Amygdala (tissue), 56 donors: ENCODE data around the gene SIGLEC12.
"Not testable (repeated sequence)": the region's sequence is repeated elsewhere in the genome, so short reads cannot be mapped to it uniquely, and the experiment has no call there.

Experiments
- DNase-seq, 56 donors: peaks; one replicate each; lab custom pipeline; 2025; lab: John Stamatoyannopoulos, UW

SIGLEC12 gene

DNA sequence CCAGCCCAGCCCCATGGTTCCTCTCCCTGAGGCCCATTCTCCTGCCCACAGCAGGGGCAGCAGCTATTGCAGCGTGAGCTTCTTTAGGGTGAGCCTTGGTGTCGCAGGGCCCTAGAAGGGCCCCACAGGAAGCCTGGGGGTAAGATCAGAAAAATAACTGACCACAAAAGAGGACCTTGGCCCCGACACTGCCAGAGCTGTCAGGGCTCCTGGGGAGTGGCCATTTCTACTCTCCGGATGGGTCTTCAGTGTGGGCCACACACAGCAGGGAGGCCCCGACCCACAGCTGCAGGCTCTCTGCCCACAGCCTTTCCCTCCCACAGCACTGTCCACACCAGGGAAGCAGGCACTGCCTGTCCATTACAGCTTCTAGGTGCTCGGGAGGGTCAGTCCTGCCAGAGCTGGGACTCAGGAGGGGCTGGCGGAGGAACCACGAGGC is 39.9 kb downstream of the SIGLEC12 start:
- DNase-seq, result peak in 12 of 56 donors; percentile 15 to 53 (median 23)

DNA sequence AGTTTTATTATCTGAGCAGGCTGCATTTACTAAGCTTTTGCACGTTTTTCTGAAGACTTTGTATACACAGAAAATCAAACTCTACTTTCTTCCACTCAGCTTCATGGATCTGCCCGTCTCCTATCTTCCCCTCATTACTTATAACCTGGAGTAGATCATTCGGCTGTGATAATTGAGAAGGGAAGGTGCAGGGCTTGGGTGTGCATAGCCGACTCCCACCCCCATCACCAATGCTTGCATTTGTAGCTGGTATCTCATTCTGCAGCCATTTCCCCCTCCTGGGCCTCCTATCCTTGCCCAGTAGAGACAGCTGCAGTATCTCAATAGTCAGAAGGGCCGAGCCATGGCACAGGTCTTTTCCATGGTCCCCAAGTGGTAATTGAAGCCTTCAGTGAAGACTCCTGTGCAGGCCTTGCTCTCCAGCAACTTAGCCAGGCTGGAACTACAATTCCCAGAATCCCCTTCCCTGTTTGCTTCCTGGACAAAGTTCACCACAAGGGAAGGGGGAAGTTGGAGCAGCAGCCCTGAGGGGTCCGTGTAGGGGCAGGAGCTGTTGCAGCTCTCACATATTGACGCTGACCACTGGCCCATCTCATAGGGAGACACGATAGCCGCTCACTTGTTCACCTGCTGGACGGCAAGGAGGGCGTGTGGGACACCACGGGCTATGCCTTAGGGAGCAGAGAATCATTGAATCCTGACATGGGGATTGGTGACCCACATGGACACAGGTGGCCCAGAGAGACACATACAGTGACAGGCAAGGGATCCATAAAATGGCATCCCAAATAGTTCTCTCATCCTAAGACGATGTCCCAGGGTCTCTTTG is 41.2 kb downstream of the SIGLEC12 start:
- no peak for DNase-seq

DNA sequence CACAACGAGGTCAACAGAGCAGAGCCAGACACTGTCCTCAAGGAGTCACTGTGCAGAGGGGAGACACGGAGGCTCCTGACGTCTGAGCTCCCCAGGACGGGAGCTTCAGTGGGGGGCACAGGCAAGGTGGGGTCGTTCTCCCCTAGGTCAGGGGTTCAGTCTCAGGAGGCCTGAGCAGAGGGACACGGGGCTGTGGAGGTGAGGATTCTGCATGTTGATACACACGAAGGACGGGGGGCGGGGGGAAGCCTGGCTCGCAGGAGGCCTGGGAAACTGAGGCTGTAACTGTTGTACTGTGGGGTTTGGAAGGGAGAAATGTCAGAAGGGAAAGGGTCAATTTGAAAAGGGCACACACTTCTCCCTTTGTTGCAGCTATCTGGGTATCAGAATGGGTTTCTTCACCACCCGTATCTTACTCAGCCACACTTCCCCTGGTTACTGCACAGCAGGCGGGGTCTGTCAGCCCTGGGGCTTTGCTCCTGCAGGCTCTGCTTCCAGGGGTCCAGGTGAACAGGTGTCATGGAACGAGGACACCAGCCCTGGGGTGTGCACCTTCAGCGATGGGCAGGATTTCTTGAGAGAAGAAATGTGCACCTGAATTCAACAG is 42.6 kb downstream of the SIGLEC12 start:
- DNase-seq, result no peak

DNA sequence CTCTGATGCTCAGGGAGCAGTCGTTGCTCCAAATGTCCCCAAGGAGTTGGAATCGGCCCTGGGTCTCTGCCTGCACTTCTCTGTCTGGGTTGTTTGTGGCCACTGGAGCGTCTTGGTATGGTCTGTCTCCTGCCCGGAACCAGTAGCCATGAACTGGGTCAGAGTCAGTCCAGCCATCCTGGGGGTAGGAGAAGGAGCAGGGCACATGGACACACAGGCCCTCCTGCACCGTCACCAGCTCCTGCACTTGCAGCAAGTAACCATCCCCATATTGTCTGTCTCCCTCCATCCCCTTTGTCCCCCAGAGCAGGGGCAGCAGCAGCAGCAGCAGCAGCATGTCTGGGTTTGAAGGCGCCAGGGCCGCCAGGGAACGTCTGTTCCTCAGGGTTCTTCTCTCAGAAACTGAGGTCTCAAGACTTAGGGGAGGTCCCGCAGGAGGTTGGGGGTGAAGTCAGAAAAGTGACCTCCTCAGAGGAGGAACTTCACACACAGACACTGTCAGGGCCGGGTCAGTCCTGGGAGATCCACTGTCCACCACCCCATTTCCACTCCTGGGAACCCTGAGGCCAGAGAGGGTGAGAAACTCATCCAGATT is 43.5 kb downstream of the SIGLEC12 start, which contains the start of gene SIGLEC8:
SIGLEC8 (minus strand) TSS at position 404 of the 595 bp plus-strand sequence; CDS start at position 337, 67 bp downstream.
- no peak for DNase-seq

DNA sequence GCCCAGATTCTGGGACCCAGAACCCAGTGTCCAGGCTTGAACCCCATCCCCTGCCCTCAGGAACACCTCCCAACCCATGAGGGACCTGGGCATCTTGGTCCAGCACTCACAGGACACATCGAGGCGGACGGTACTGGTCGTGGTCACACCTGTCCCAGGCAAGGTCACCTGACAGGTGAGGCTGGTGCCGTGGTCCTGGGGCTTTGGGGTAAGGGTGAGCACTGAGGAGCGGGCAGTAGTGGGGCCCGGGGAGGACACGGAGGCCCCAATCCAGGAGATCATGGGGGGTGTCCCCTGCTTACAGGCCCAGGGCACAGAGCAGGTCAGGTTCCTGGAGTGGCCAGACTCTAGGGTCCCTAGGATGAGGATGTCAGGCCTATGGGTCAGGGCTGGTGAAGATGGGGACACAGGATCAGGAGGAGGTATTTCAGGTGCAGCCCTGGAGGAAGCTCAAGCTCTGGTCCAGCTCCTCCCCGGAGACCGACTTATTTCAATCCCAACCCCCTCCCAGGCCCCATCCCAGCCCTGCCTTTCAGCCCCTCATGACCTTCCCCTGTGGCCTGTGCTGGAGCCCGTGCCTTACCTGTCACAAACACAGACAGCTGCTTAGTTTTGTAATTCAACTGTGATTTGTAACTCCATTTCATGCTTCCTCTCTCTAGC is 44.1 kb downstream of the SIGLEC12 start:
- no peak for DNase-seq

DNA sequence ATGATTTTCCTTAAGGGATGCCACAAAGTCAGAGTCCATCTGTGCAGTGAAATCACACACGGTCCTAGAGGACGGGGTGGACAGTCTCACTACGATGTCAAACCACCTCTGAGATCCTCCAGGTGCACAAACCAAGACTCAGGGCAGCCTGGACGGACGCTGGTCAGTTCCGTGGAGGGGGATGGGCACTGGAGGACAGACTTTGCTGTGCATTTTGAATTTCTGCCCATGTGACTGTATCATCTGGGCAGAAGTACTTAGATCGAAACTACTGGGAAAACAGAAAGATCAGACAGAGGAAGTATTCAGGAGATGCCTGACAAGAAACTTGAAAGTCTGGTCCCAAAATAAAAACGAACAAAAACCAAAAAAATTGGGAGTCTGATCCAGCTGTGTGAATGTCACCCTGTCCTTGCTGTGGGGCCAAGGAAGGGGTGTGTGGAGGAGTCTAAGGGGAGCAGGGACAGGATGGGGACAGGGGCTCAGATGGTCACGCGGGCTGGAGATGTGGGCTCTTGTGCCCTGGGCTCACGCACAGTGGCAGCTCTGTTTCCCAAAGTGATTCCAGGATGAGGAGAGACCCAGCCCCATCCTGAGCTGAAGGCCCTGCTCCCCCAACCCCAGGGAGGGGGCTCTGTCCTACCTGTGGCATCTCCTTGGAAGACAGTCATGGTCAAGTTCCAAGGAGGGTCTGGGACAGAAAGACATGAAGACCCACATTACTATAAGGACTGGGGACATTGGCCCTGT is 44.9 kb downstream of the SIGLEC12 start:
- DNase-seq, result no peak

DNA sequence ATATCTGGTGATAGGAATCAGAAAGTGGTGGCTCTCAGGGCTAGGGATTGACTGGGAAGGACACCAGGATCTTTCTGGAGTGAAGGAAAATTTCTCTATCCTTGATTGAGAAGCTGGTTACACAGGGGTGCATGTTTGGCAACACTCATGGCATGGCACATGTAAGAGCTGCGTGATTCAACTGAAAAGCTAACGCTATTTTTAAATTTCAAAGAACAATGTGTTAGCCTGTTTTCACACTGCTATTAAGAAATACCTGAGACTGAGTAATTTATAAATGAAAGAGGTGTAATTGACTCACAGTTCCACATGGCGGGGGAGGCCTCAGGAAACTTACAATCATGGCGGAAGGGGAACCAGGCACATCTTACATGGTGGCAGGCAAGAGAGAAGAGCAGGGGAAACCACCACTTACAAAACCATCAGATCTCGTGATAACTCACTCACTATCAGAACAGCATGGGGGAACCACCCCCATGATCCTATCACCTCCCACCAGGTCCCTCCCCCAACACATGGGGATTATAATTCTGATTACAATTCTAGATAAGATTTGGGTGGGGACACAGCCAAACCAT is 50.8 kb downstream of the SIGLEC12 start:
- no peak for DNase-seq

DNA sequence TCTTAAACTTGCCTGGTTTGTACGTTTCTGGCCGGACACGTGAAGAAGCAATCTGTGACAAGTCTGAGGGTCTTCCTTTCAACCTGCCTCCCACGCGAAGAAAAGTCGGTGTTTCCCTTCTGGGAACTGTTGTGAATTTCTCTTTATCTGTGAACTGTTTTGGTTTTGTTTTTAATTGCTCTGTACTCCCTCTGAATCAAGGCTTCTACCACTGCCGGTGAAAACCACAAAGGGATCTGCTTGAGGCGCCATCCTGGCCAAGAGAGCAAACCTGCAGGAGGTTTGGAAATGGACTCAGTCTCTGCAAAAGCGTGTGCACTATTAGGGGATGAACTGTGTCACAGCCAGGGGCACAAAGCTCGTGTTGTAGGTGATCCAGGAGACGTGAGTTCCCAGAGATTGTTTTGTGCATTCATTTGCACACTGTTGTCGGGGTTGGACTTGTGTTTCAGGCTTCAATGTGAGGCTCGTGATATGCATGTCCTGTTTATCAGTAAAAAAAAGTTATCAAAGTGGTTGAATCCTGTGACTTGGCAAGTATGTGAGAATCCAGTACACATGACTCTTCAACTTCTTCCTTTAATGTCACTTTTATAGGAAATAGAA is 53.1 kb downstream of the SIGLEC12 start:
- DNase-seq, result no peak

DNA sequence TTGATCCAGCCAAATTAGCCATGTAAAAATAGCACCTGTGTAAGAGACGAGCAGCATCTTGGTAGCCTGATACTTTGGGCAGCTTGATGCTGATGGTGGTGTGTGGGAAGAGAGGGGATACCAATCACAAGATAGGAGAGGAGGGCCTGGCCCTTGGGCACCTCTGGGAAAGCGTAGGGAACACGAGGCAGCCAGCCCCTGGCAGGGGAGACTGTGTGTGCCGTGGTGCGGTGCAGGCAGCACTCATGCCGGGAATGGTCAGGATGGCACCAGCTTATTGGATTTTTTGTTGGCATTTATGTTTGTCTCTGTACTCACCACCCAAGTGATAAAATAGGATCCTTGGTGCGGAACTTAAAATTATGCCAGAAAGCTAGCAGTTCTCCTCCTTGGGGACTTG is 53.6 kb downstream of the SIGLEC12 start:
- DNase-seq, result no peak

DNA sequence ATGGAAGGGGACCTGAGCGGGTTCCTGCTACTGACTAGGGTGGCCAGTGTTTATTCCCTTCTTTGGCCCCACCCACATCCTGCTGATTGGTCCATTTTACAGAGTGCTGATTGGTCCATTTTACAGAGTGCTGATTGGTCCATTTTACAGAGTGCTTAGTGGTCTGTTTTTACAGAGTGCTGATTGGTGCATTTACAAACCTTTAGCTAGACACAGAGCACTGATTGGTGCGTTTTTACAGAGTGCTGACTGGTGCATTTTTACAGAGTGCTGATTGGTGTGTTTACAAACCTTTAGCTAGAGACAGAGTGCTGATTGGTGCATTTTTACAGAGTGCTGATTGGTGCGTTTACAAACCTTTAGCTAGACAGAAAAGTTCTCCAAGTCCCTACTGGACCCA is 54.1 kb downstream of the SIGLEC12 start:
- DNase-seq, result not testable (repeated sequence)

DNA sequence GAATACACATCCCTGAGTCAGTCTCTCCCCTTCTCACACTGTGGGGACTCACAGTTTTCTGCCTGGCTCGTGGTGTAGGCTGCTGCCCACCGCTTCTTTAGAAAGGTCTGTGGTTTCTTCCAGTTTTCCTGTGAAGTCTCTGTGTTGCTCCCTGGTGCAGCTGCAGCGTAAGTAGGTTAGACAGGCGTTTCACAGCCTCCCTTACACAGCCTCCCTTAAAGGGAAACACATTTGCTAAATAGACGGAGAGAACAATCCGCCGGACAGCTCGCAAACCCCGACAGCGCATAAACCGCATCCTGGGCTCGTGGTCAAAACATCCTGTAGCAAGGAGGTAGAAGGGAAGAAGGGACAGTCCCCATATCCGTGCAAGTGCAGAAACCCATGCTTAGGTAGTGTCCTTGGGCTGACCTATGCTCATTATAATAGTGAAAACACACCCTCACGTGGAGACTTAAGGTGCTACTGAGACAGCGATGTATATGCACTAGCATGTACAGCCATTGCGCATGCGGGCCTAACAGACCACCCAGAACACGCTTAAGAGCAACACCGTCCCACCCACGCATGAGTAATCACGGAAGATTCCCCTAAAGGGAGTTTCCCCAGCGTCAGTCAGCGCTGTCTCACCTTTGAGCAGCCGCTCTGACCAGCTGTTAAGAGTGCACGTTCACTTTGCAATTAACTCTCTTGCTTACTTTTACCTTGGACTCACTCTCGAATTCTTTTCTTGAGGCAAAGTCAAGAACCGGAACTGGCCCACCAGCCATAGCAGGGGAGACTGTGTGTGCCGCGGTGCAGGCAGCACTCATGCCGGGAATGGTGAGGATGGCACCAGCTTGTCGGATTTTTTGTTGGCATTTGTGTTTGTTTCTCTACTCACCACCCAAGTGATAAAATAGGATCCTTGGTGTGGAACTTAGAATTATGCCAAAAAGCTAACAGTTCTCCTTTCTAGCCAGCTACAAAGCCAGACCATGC is 59.9 kb downstream of the SIGLEC12 start:
- DNase-seq, result no peak
